Caco-2 (cell line): Measurements from ENCODE around the gene FBXO34. TPM values are rescaled to one million over a fixed set of nuclear protein-coding genes. Genes with fewer than 3 reads are reported as not detected.

Experiments
- BruUV-seq: library from RNA; stranded (reverse); fragments of 400-500 nt; replicated peaks from 2 replicates; lab custom pipeline; 2021; lab: Mats Ljungman, UMichigan
- CTCF ChIA-PET: fragments of 300-600 bp; sonication (Branson Sonifier 250); formaldehyde crosslinking; loops from one replicate; lab custom pipeline; 2022; ENCODE audit warnings: antibody characterized with exemption; lab: Charles Lee
- POLR2A ChIA-PET: fragments of 300-600 bp; sonication (Branson Sonifier 250); formaldehyde crosslinking; loops from one replicate; lab custom pipeline; 2022; ENCODE audit warnings: antibody characterized with exemption; lab: Charles Lee
- DNase-seq, 2 experiments: peaks; one replicate each; pipeline versions ENCODE4 v3.0.0 to v3.0.0-alpha.2; 2020 to 2022
- H3K27me3 ChIP-seq: replicated peaks from 2 replicates; pipeline ENCODE4 v1.6.0; 2011; ENCODE audit warnings: low read length; ENCODE audit not compliant: control insufficient read depth, insufficient read depth
- H3K36me3 ChIP-seq: 2 replicates; pipeline ENCODE4 v1.5.1; 2011; ENCODE audit warnings: low read length; ENCODE audit not compliant: control insufficient read depth, insufficient read depth
- H3K4me1 ChIP-seq: fragments of 250-450 bp; sonication (Bioruptor Pico); 2 replicates; pipeline ENCODE4 v1.5.1; 2020; ENCODE audit warnings: mild to moderate bottlenecking
- H3K4me3 ChIP-seq: 2 replicates; pipeline ENCODE4 v1.5.1; 2011; ENCODE audit warnings: low read depth, mild to moderate bottlenecking, control low read depth, low read length
- H3K9me3 ChIP-seq: fragments of 250-450 bp; sonication (Bioruptor Pico); 2 replicates; pipeline ENCODE4 v1.5.1; 2020; ENCODE audit warnings: mild to moderate bottlenecking, moderate library complexity
- H3K27ac Mint-ChIP-seq: one replicate; pipeline ENCODE4 v1.8.0; 2022; ENCODE audit warnings: mixed read lengths; ENCODE audit not compliant: unreplicated experiment
- H3K27me3 Mint-ChIP-seq: one replicate; pipeline ENCODE4 v1.8.0; 2022; ENCODE audit warnings: mixed read lengths; ENCODE audit not compliant: insufficient read depth, unreplicated experiment
- H3K36me3 Mint-ChIP-seq: one replicate; pipeline ENCODE4 v1.8.0; 2022; ENCODE audit warnings: mild to moderate bottlenecking, mixed read lengths; ENCODE audit not compliant: insufficient read depth, unreplicated experiment
- H3K4me1 Mint-ChIP-seq: one replicate; pipeline ENCODE4 v1.8.0; 2022; ENCODE audit warnings: low read depth, mixed read lengths; ENCODE audit not compliant: unreplicated experiment
- H3K4me3 Mint-ChIP-seq: one replicate; pipeline ENCODE4 v1.8.0; 2022; ENCODE audit warnings: mild to moderate bottlenecking, moderate library complexity, mixed read lengths; ENCODE audit not compliant: unreplicated experiment
- H3K9me3 Mint-ChIP-seq: one replicate; pipeline ENCODE4 v1.8.0; 2022; ENCODE audit warnings: mixed read lengths; ENCODE audit not compliant: unreplicated experiment
- intact Hi-C: fragments of 100-400 bp; cut with micrococcal nuclease; formaldehyde crosslinking; loops from one replicate; pipeline ENCODE4 v1.10.0; 2022; ENCODE audit not compliant: unreplicated experiment
- total RNA-seq: library from RNA; stranded (reverse); gene quantifications from 2 replicates; pipeline ENCODE4 v1.2.3, GENCODE V29; 2022
- TF ChIP-seq, protein P1 (sequence below), 2 experiments: fragments of 200-600 bp in 1 of 2; IDR thresholded peaks; 1 replicate in 1 of 2; 2 replicates in 1 of 2; pipeline versions ENCODE4 v1.5.1 to v1.8.0; 2011 to 2022; ENCODE audit warnings: antibody characterized with exemption in 1 of 2, control low read depth in 1 of 2, inconsistent platforms in 1 of 2, low read depth in 1 of 2, low read length in 1 of 2, mild to moderate bottlenecking in 1 of 2, moderate library complexity in 1 of 2; ENCODE audit not compliant: insufficient read depth in 1 of 2, severe bottlenecking in 1 of 2, unreplicated experiment in 1 of 2

Gene FBXO34
- total RNA-seq, 1 experiment from 2014 or later: 23.7 TPM

DNA sequence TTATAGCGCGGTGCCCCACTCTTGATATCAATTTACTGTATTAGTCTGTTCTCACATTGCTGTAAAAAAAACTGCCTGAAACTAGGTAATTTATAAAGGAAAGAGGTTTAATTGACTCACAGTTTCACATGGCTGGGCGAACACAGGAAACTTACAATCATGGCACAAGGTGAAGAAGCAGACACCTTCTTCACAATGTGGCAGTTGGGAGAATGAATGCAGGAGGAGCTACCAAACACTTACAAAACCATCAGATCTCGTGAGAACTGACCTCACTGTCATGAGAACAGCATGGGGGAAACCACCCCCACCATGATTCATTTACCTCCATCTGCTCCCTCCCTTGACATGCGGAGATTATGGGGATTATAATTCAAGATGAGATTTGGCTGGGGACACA is 42.3 kb downstream of the FBXO34 start:
- CTCF ChIA-PET: no interaction called here
- Mint-ChIP-seq H3K36me3 (peaks cover 59% of the 10 kb centered on the region), H3K4me1 (peaks cover 29% of the 10 kb centered on the region), H3K27ac (peak overlapping the region; percentile 11), H3K9me3 (peaks cover 53% of the 10 kb centered on the region), H3K4me3 (no peak overlapping the region), H3K27me3 (no peaks in the 10 kb centered on the region)
- H3K9me3 ChIP-seq: peaks cover 32% of the 10 kb centered on the region
- POLR2A ChIA-PET: no interaction called here
- no peak for DNase-seq
- no peak overlapping the region for H3K4me3 ChIP-seq
- H3K4me1 ChIP-seq: peaks cover 38% of the 10 kb centered on the region
- intact Hi-C loops: no loop called here
- BruUV-seq: no TSS peak
- no peaks in the 10 kb centered on the region for H3K36me3 ChIP-seq
- H3K27me3 ChIP-seq: no peaks in the 10 kb centered on the region
- TF ChIP-seq, protein P1, sequence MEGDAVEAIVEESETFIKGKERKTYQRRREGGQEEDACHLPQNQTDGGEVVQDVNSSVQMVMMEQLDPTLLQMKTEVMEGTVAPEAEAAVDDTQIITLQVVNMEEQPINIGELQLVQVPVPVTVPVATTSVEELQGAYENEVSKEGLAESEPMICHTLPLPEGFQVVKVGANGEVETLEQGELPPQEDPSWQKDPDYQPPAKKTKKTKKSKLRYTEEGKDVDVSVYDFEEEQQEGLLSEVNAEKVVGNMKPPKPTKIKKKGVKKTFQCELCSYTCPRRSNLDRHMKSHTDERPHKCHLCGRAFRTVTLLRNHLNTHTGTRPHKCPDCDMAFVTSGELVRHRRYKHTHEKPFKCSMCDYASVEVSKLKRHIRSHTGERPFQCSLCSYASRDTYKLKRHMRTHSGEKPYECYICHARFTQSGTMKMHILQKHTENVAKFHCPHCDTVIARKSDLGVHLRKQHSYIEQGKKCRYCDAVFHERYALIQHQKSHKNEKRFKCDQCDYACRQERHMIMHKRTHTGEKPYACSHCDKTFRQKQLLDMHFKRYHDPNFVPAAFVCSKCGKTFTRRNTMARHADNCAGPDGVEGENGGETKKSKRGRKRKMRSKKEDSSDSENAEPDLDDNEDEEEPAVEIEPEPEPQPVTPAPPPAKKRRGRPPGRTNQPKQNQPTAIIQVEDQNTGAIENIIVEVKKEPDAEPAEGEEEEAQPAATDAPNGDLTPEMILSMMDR (IDR thresholded peaks at IDR 0.05; ENCODE audit: insufficient read depth in 1 of 2, low read depth in 1 of 2, low read length in 1 of 2, severe bottlenecking in 1 of 2, unreplicated experiment in 1 of 2): no peak

DNA sequence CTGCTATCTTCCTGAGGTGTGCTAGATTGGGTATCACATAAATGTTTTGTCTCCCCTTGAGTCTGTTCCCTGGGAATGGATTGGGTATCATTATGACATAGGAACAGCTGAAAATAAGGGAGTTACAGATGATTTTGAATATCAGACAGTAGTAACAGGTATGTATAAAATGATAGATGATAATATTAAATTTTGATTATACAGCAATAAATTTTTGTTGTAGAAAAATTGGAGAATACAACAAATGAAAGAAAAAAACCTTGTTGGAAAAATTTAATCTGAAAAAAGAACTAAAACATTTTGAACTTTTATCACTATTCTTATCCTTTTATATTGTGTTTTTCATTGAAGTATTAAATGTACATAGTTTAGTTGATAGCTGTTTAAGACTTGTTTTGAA is 43.2 kb downstream of the FBXO34 start:
- TF ChIP-seq, protein P1 (IDR thresholded peaks at IDR 0.05; ENCODE audit: insufficient read depth in 1 of 2, low read depth in 1 of 2, low read length in 1 of 2, severe bottlenecking in 1 of 2, unreplicated experiment in 1 of 2): no peak
- peaks cover 53% of the 10 kb centered on the region for H3K9me3 Mint-ChIP-seq
- Histone ChIP-seq H3K4me1 (peaks cover 48% of the 10 kb centered on the region), H3K4me3 (no peak overlapping the region), H3K27me3 (no peaks in the 10 kb centered on the region), H3K9me3 (peaks cover 32% of the 10 kb centered on the region), H3K36me3 (no peaks in the 10 kb centered on the region)
- peaks cover 29% of the 10 kb centered on the region for H3K4me1 Mint-ChIP-seq
- no peak for DNase-seq
- H3K27me3 Mint-ChIP-seq: no peaks in the 10 kb centered on the region
- BruUV-seq: no TSS peak
- POLR2A ChIA-PET: no interaction called here
- intact Hi-C loops: no loop called here
- H3K27ac Mint-ChIP-seq: no peak overlapping the region
- CTCF ChIA-PET: no interaction called here
- peaks cover 59% of the 10 kb centered on the region for H3K36me3 Mint-ChIP-seq
- no peak overlapping the region for H3K4me3 Mint-ChIP-seq

DNA sequence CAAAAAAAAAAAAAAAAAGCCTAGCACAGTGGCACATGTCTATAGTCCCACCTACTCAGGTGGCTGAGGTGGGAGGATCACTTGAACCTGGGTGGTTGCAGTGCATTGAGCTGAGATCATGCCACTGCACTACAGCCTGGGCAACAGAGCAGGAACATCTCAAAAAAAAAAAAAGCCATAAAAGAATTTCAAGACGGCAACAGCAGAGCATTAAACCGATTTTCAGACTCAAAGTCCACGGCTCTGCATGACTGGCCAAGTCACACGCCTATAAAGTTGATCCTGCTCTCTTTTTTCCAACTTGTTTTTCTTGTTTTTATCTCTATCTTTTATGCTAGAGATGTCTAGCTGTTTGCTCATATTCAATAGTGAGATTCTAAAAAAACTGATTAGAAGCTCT is 45.3 kb downstream of the FBXO34 start:
- ChIA-PET POLR2A (interaction anchor here (0.6 to 0.8 kb wide), 2 partner anchors 17 to 44 kb away, joined by 3 to 6 read pairs; no protein-coding TSS in a partner anchor), CTCF (interaction anchor here (0.6 to 1.6 kb wide), 8 partner anchors 17 to 1999 kb away, joined by 3 to 13 read pairs (median 4); no protein-coding TSS in a partner anchor)
- Mint-ChIP-seq H3K9me3 (peaks cover 32% of the 10 kb centered on the region), H3K4me1 (peaks cover 13% of the 10 kb centered on the region), H3K27ac (peak overlapping the region; percentile 72), H3K27me3 (no peaks in the 10 kb centered on the region), H3K4me3 (peak overlapping the region; percentile 46), H3K36me3 (peaks cover 44% of the 10 kb centered on the region)
- H3K27me3 ChIP-seq: no peaks in the 10 kb centered on the region
- BruUV-seq: no TSS peak
- H3K4me3 ChIP-seq: no peak overlapping the region
- TF ChIP-seq, protein P1 (IDR thresholded peaks at IDR 0.05; ENCODE audit: insufficient read depth in 1 of 2, low read depth in 1 of 2, low read length in 1 of 2, severe bottlenecking in 1 of 2, unreplicated experiment in 1 of 2): no peak
- intact Hi-C loops: loop anchor here (1.0 to 2.0 kb wide), 2 partner anchors 38 to 45 kb away; partner anchors contain the start of gene FBXO34
- H3K4me1 ChIP-seq: peaks cover 40% of the 10 kb centered on the region
- H3K36me3 ChIP-seq: no peaks in the 10 kb centered on the region
- H3K9me3 ChIP-seq: peaks cover 28% of the 10 kb centered on the region
- peak; percentile 76 to 85 for DNase-seq
